Measurements from ENCODE around the gene PAPLN. TPM values are rescaled to one million over a fixed set of nuclear protein-coding genes. Genes with fewer than 3 reads are reported as not detected.

Gene PAPLN
- polyA plus RNA-seq, 1 donor (not counting 4 experiments of a cell fraction or from before 2014, with no cell fraction given) = 8.2 TPM

DNA sequence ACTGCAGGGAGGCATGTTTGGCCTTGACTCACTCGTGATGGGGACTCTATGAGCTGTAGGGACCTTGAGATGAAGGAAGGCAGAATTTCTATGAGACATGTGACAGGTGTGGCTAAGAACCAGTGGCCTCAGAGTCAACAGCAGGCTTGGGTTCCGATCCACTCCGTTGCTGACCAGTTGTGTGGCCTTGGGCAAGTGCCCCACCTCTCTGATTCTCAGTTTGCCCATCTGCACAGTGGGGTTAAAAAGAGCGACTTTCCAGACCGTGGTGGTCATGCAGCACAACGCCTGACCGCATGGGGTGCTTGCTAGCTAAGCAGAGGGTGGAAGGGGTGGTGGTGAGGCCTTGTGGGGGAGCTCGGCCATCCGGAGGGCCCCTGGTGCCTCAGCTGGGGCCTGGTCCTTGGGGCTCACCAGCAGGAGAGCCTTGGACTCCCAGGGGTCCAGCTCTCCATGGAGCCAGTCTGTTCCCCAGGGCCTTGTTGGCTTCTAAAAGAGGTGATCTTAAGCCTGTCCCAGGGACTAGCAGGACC lies 18.5 kb downstream of the PAPLN start:
- no peak for FAIRE-seq
- no peak for TF ChIP-seq EZH2 (IDR thresholded peaks at IDR 0.05; ENCODE audit: low read length)
- TF ChIP-seq, protein P1, sequence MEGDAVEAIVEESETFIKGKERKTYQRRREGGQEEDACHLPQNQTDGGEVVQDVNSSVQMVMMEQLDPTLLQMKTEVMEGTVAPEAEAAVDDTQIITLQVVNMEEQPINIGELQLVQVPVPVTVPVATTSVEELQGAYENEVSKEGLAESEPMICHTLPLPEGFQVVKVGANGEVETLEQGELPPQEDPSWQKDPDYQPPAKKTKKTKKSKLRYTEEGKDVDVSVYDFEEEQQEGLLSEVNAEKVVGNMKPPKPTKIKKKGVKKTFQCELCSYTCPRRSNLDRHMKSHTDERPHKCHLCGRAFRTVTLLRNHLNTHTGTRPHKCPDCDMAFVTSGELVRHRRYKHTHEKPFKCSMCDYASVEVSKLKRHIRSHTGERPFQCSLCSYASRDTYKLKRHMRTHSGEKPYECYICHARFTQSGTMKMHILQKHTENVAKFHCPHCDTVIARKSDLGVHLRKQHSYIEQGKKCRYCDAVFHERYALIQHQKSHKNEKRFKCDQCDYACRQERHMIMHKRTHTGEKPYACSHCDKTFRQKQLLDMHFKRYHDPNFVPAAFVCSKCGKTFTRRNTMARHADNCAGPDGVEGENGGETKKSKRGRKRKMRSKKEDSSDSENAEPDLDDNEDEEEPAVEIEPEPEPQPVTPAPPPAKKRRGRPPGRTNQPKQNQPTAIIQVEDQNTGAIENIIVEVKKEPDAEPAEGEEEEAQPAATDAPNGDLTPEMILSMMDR (optimal IDR thresholded peaks at IDR 0.05 in 1 of 3, IDR thresholded peaks at IDR 0.05 in 1 of 3, conservative IDR thresholded peaks at IDR 0.05 in 1 of 3; ENCODE audit: extremely low read depth in 1 of 3, insufficient read depth in 2 of 3, low read length in 3 of 3) = no peak
- no peak for DNase-seq (ENCODE audit: low read depth, low spot score)
- Histone ChIP-seq H3K9me3 (ENCODE audit: control insufficient read depth, low read depth, low read length) (no peaks in the 10 kb centered on the region), H3K4me2 (ENCODE audit: control insufficient read depth, extremely low read depth, insufficient read depth, low read depth, low read length) (no peak overlapping the region), H3K27ac (ENCODE audit: control insufficient read depth, insufficient read depth, low read length) (no peak overlapping the region), H3K9ac (ENCODE audit: control insufficient read depth, extremely low read depth, insufficient read depth, low read length) (no peak overlapping the region), H4K20me1 (ENCODE audit: control insufficient read depth, extremely low read depth, insufficient read depth, low read length) (no peaks in the 10 kb centered on the region), H2AFZ (ENCODE audit: control insufficient read depth, low read length) (no peak overlapping the region), H3K4me1 (ENCODE audit: control insufficient read depth, extremely low read depth, insufficient read depth, low read length) (peaks cover 2% of the 10 kb centered on the region), H3K9me1 (ENCODE audit: control insufficient read depth, extremely low read depth, insufficient read depth, low read length) (no peaks in the 10 kb centered on the region), H3K4me3 (ENCODE audit: control insufficient read depth in 2 of 3, extremely low read depth in 1 of 3, insufficient read depth in 2 of 3, low read depth in 1 of 3, low read length in 3 of 3) (no peak overlapping the region), H3K36me3 (ENCODE audit: control insufficient read depth in 2 of 2, extremely low read depth in 1 of 2, insufficient read depth in 2 of 2, low read length in 2 of 2) (no peaks in the 10 kb centered on the region), H3K79me2 (ENCODE audit: control insufficient read depth, insufficient read depth, low read length) (no peaks in the 10 kb centered on the region), H3K27me3 (ENCODE audit: control insufficient read depth, extremely low read depth, insufficient read depth, low read length) (no peaks in the 10 kb centered on the region)
- dilution Hi-C loops (cut with MboI; ENCODE audit: extremely low pct_ligation_motif_present, low sequenced_read_pairs) = no loop called here

DNA sequence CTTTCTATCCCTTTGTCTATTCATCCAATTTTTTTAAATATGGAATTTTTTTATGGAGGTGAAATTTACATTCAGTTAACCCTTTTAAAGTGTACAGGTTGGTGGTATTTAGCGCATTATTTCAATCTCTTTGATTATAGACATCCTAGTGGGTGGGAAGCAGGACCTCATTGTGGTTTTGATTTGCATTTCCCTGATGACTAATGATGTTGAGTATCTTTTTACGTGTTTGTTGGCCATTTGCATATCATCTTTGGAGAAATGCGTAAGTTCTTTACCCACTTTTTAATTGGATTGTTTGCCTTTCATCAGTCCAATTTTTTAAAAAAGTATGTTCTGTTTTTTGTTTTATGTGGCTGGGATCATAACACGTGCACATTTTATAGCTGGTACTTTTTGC lies 20.8 kb downstream of the PAPLN start:
- Histone ChIP-seq H2AFZ (ENCODE audit: control insufficient read depth, low read length) (no peak overlapping the region), H3K9ac (ENCODE audit: control insufficient read depth, extremely low read depth, insufficient read depth, low read length) (no peak overlapping the region), H3K4me2 (ENCODE audit: control insufficient read depth, extremely low read depth, insufficient read depth, low read depth, low read length) (no peak overlapping the region), H3K4me3 (ENCODE audit: control insufficient read depth in 2 of 3, extremely low read depth in 1 of 3, insufficient read depth in 2 of 3, low read depth in 1 of 3, low read length in 3 of 3) (no peak overlapping the region), H3K9me1 (ENCODE audit: control insufficient read depth, extremely low read depth, insufficient read depth, low read length) (no peaks in the 10 kb centered on the region), H3K36me3 (ENCODE audit: control insufficient read depth in 2 of 2, extremely low read depth in 1 of 2, insufficient read depth in 2 of 2, low read length in 2 of 2) (no peaks in the 10 kb centered on the region), H3K27me3 (ENCODE audit: control insufficient read depth, extremely low read depth, insufficient read depth, low read length) (no peaks in the 10 kb centered on the region), H3K4me1 (ENCODE audit: control insufficient read depth, extremely low read depth, insufficient read depth, low read length) (peaks cover 2% of the 10 kb centered on the region), H4K20me1 (ENCODE audit: control insufficient read depth, extremely low read depth, insufficient read depth, low read length) (no peaks in the 10 kb centered on the region), H3K9me3 (ENCODE audit: control insufficient read depth, low read depth, low read length) (no peaks in the 10 kb centered on the region), H3K79me2 (ENCODE audit: control insufficient read depth, insufficient read depth, low read length) (no peaks in the 10 kb centered on the region), H3K27ac (ENCODE audit: control insufficient read depth, insufficient read depth, low read length) (no peak overlapping the region)
- dilution Hi-C loops (cut with MboI; ENCODE audit: extremely low pct_ligation_motif_present, low sequenced_read_pairs) = no loop called here
- DNase-seq (ENCODE audit: low read depth, low spot score) (no peak), FAIRE-seq (no peak)
- TF ChIP-seq EZH2 (IDR thresholded peaks at IDR 0.05; ENCODE audit: low read length) = no peak
- TF ChIP-seq, protein P1 (optimal IDR thresholded peaks at IDR 0.05 in 1 of 3, IDR thresholded peaks at IDR 0.05 in 1 of 3, conservative IDR thresholded peaks at IDR 0.05 in 1 of 3; ENCODE audit: extremely low read depth in 1 of 3, insufficient read depth in 2 of 3, low read length in 3 of 3) = no peak
